Measurements from ENCODE around the gene FBXO2. TPM values are rescaled to one million over a fixed set of nuclear protein-coding genes. Genes with fewer than 3 reads are reported as not detected.

FBXO2 gene, protein sequence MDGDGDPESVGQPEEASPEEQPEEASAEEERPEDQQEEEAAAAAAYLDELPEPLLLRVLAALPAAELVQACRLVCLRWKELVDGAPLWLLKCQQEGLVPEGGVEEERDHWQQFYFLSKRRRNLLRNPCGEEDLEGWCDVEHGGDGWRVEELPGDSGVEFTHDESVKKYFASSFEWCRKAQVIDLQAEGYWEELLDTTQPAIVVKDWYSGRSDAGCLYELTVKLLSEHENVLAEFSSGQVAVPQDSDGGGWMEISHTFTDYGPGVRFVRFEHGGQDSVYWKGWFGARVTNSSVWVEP
- 6.1 to 10.7 TPM (median 9.5 TPM) in 5 replicates for total RNA-seq (2022; extraction: Qiagen RNA extraction)

DNA sequence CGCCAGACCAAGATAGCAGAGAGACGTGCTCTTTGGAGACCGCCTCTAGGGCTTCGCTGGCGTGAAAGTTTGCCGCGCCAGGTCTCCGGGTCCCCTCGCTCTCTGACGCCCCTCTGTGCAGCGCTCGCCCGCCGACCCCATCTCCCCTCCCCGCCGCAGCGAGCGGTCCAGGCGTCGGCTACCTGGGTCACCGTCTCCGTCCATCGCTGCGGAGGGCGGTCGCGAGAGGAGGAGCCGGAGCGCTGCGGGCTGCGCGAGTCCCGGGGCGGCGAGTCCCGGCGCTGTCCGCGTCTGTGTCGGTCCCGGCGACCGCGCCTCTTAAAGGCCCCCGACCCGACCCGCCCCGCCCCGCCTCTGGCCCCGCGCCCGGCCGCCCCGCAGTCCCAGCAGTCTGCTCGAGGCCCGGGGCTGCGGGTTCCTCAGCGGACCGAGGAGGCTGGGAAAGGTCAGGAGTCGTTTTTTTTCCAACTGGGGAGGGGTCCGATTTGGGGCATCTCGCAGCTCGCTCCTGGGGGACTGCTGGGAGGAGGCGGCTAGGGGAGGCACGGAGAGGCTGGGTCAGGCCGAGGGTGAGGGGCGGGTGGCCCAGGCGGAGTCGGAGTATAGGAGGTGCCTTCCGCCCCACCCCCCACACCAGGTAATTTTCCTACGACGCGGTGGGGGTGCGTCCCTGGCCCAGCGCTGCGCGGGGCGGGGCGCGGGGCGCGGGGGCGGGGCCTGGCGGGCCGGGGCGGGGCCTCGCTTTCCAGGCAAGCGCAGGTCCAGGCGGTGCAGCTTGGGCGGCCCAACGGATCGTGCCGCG lies at the start of gene FBXO2, which contains the start of gene FBXO44:
Gene FBXO2, minus strand, starts transcription at position 293 of the 802 bp plus-strand sequence. Its CDS starts 89 bp downstream, at position 204.
Gene FBXO44, plus strand, starts transcription at position 741 of the 802 bp plus-strand sequence. CDS start 959 bp downstream, outside the sequence.

GRCh38 chr1:11691302-11691914 lies 37.2 kb upstream of the FBXO2 start, which contains the start of gene DRAXIN:
DRAXIN (plus strand) TSS chr1:11691710; CDS start chr1:11706259, 14,549 bp downstream.

DNA sequence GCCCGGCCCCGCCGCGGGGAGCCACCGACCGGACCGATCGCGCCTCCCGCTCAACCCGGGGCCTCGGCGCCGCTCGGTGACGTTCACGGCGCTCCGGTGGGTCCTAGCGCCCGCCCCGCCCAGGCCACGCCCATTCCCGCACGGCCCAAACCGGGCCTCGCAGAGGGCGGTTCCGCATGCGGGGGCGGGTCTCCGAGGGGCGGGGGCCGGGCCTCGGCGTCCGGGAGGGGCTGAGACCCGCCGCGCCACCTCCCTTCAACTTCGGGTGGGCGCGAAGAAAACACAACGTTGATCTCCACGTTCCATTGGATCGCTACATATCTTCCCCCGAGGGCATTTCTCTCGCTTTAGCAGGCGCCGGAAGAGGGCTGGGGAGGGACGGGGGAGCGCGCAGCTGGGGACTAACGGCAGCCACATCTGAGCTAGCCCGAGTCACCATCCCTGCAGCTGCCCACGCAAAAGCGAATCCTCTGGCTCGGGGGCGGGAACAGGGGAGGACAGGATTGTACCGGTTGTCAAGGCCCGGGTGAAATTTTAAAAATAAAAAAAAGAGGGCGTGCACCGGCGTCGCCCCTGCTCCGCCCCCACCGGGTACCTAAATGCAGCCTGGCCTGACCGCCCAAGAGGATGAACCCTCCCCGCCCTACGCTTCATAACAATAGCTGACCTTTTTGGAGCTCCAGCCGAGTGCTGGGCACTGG lies 27.0 kb upstream of the FBXO2 start, which contains the start of gene MAD2L2:
Gene MAD2L2, minus strand, starts transcription at position 78 of the 701 bp plus-strand sequence. CDS start 547 bp downstream, outside the sequence.

Other genes with a start within 250 kb of the FBXO2 start
- 0.27 to 0.54 TPM (median 0.50 TPM) in 5 replicates for gene DISP3, start 175.3 kb downstream of the FBXO2 start, total RNA-seq (2022; extraction: Qiagen RNA extraction)
- gene FBXO44, start 448 bp upstream of the FBXO2 start, total RNA-seq (2022; extraction: Qiagen RNA extraction) = 15.2 to 18.2 TPM (median 16.2 TPM) in 5 replicates
- gene FBXO6, start 9.8 kb upstream of the FBXO2 start, total RNA-seq (2022; extraction: Qiagen RNA extraction) = 7.2 to 9.4 TPM (median 8.6 TPM) in 5 replicates
- 41.8 to 51.3 TPM (median 49.8 TPM) in 5 replicates for gene MAD2L2, start 26.7 kb upstream of the FBXO2 start, total RNA-seq (2022; extraction: Qiagen RNA extraction)
- gene DRAXIN, start 37.3 kb upstream of the FBXO2 start, total RNA-seq (2022; extraction: Qiagen RNA extraction) = 0.03 to 0.09 TPM (median 0.05 TPM) in 5 replicates
- gene AGTRAP, start 81.7 kb upstream of the FBXO2 start, total RNA-seq (2022; extraction: Qiagen RNA extraction) = 80.0 to 109 TPM (median 100 TPM) in 5 replicates
- not detected in 5 replicates for gene C1orf167, start 107.8 kb upstream of the FBXO2 start, total RNA-seq (2022; extraction: Qiagen RNA extraction)
- 4.4 to 5.0 TPM (median 4.7 TPM) in 5 replicates for gene MTHFR, start 151.5 kb upstream of the FBXO2 start, total RNA-seq (2022; extraction: Qiagen RNA extraction)
- 5.3 to 6.3 TPM (median 5.6 TPM) in 5 replicates for gene CLCN6, start 151.8 kb upstream of the FBXO2 start, total RNA-seq (2022; extraction: Qiagen RNA extraction)
- not detected in 5 replicates for gene NPPA, start 193.4 kb upstream of the FBXO2 start, total RNA-seq (2022; extraction: Qiagen RNA extraction)
- gene NPPB, start 204.5 kb upstream of the FBXO2 start, total RNA-seq (2022; extraction: Qiagen RNA extraction) = 0.16 TPM in 1 of 5 replicates, not detected in the others